ENCODE data around the gene TMEM37. TPM values are rescaled to one million over a fixed set of nuclear protein-coding genes. Genes with fewer than 3 reads are reported as not detected.
"Not testable (repeated sequence)": the region's sequence is repeated elsewhere in the genome, so short reads cannot be mapped to it uniquely, and the experiment has no call there.

Gene TMEM37
- total RNA-seq, 1 donor from 2014 or later, result not detected

DNA sequence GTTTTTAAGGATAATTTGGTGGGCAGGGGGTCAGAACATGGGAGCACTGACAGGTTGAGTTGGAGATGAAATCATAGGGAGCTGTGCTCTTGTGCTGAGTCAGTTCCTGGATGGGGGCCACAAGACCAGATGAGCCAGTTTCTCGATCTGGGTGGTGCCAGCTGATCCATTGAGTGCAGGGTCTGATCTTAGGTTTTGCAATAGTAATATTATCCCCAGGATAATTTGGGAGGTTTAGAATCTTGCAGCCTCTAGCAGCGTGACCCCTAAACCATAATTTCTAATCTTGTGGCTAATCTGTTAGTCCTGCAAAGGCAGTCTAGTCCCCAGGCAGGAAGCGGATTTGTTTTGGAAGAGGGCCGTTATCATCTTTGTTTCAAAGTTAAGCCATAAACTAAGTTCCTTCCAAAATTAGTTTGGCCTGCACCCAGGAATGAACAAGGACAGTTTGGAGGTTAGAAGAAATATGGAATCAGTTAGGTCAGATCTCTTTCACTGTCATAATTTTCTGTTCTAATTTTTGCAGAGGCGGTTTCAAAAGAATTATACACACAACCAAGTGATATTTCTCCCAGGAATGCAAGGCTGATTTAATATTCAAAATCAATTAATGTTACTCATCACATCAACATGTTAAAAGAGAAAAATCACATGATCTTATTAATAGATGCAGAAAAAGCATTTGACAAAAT, 41.9 kb upstream of the TMEM37 start:
- FAIRE-seq (no peak), DNase-seq (ENCODE audit: low read depth) (peak; percentile 80)
- no peaks in the 10 kb centered on the region for H3K36me3 ChIP-seq (ENCODE audit: control insufficient read depth, insufficient read depth, low read length)
- TF ChIP-seq, protein P1, sequence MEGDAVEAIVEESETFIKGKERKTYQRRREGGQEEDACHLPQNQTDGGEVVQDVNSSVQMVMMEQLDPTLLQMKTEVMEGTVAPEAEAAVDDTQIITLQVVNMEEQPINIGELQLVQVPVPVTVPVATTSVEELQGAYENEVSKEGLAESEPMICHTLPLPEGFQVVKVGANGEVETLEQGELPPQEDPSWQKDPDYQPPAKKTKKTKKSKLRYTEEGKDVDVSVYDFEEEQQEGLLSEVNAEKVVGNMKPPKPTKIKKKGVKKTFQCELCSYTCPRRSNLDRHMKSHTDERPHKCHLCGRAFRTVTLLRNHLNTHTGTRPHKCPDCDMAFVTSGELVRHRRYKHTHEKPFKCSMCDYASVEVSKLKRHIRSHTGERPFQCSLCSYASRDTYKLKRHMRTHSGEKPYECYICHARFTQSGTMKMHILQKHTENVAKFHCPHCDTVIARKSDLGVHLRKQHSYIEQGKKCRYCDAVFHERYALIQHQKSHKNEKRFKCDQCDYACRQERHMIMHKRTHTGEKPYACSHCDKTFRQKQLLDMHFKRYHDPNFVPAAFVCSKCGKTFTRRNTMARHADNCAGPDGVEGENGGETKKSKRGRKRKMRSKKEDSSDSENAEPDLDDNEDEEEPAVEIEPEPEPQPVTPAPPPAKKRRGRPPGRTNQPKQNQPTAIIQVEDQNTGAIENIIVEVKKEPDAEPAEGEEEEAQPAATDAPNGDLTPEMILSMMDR (IDR thresholded peaks at IDR 0.05; ENCODE audit: insufficient read depth, low read length, severe bottlenecking), result no peak
- no peak overlapping the region for H3K4me3 ChIP-seq (ENCODE audit: low read depth, low read length)
- H3K27me3 ChIP-seq (ENCODE audit: control insufficient read depth, insufficient read depth, low read length), result no peaks in the 10 kb centered on the region

- no peak overlapping the region for H3K4me3 ChIP-seq (ENCODE audit: low read depth, low read length)
- DNase-seq (ENCODE audit: low read depth), result no peak
- H3K27me3 ChIP-seq (ENCODE audit: control insufficient read depth, insufficient read depth, low read length), result no peaks in the 10 kb centered on the region
- no peaks in the 10 kb centered on the region for H3K36me3 ChIP-seq (ENCODE audit: control insufficient read depth, insufficient read depth, low read length)
- TF ChIP-seq, protein P1 (IDR thresholded peaks at IDR 0.05; ENCODE audit: insufficient read depth, low read length, severe bottlenecking), result no peak
- FAIRE-seq, result no peak
These were observed 37.5 kb upstream of the TMEM37 start for GRCh38 chr2:119393971-119394748.

GRCh38 chr2:119397196-119397595, 34.5 kb upstream of the TMEM37 start:
- H3K27me3 ChIP-seq (ENCODE audit: control insufficient read depth, insufficient read depth, low read length), result no peaks in the 10 kb centered on the region
- H3K4me3 ChIP-seq (ENCODE audit: low read depth, low read length), result no peak overlapping the region
- DNase-seq (ENCODE audit: low read depth) (no peak), FAIRE-seq (no peak)
- TF ChIP-seq, protein P1 (IDR thresholded peaks at IDR 0.05; ENCODE audit: insufficient read depth, low read length, severe bottlenecking), result no peak
- no peaks in the 10 kb centered on the region for H3K36me3 ChIP-seq (ENCODE audit: control insufficient read depth, insufficient read depth, low read length)

DNA sequence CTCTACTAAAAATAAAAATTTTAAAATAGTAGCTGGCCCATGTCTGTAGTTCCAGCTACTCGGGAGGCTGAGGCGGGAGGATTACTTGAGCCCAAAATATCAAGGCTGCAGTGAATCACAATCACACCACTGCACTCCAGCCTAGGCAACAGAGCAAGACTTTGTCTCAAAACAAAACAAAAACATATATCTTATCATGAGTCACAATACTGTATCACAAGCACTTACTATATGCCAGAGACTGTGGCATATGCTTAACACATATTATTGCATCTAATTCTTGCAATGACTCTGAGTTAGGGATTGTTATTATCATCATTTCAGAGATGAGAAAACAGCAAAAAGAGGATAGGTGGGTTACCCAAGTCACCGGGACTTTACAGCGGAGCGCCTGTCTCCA, 29.5 kb upstream of the TMEM37 start:
- TF ChIP-seq, protein P1 (IDR thresholded peaks at IDR 0.05; ENCODE audit: insufficient read depth, low read length, severe bottlenecking), result no peak
- Histone ChIP-seq H3K36me3 (ENCODE audit: control insufficient read depth, insufficient read depth, low read length) (no peaks in the 10 kb centered on the region), H3K4me3 (ENCODE audit: low read depth, low read length) (no peak overlapping the region), H3K27me3 (ENCODE audit: control insufficient read depth, insufficient read depth, low read length) (no peaks in the 10 kb centered on the region)
- FAIRE-seq (no peak), DNase-seq (ENCODE audit: low read depth) (no peak)

DNA sequence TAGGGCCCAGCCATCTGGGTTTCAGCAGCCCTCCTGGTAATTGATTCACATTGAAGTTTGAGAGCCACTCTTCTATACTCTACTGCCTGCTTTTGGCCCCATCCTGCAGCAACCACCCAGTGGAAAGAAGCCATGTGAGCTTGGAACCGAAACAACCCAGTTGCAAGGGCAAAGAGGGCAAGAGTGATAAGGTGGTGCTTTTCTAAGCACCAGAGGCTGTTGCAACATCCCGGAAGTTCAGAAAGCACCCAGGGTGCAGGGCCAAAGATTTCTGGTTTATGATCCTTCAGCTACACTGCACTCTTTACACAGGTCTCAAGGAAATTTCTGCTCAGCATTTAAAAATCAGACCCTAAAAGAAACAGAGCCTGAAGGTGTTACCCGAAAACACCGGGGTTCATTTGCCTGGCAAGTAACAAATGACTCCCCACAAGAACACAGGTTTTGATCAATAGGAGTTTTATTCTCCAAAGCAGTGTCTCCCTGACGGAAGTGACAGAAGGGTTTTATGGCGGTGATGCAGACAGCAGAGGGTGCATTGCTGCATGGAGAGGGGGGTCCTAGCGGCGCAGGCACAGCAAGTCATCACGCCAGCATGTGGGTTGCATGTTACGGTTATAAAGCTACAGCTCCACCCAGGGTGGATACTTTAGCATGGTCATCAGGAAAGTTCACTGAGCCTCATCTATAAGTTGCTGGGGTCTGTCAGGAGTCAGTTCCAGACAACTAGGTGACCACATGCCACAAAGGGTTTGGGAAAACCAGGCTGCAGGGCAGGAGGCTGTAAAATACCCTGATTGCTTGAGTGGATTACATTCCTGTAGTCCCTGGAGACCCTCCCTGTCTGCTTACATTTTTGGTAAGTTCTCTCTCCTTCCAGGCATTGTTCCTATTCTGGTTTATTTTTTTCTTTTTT, 28.8 kb upstream of the TMEM37 start:
- DNase-seq (ENCODE audit: low read depth), result no peak
- no peak for FAIRE-seq

DNA sequence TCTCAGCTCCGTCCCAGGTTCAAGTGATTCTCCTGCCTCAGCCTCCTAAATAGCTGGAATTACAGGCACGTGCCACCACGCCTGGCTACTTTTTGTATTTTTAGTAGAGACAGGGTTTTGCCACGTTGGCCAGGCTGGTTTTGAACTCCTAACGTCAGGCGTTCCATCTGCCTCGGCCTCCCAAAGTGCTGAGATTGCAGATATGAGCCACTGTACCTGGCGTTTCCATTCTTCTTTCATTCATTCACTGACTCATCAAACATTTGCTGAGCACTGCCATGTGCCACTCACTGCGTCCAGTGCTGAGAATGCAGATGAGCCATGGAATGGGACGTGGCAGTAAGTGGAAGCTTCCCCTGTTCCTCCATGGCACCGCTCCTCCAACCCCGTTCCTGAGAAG, 28.0 kb upstream of the TMEM37 start:
- DNase-seq (ENCODE audit: low read depth); H3K27me3 ChIP-seq (ENCODE audit: control insufficient read depth, insufficient read depth, low read length); FAIRE-seq; H3K4me3 ChIP-seq (ENCODE audit: low read depth, low read length); H3K36me3 ChIP-seq (ENCODE audit: control insufficient read depth, insufficient read depth, low read length): not testable (repeated sequence)

More for the DNA sequence above, 28.8 kb upstream of the TMEM37 start:
- no peaks in the 10 kb centered on the region for H3K36me3 ChIP-seq (ENCODE audit: control insufficient read depth, insufficient read depth, low read length)
- H3K4me3 ChIP-seq (ENCODE audit: low read depth, low read length), result no peak overlapping the region
- H3K27me3 ChIP-seq (ENCODE audit: control insufficient read depth, insufficient read depth, low read length), result no peaks in the 10 kb centered on the region
- TF ChIP-seq, protein P1 (IDR thresholded peaks at IDR 0.05; ENCODE audit: insufficient read depth, low read length, severe bottlenecking), result no peak
